GOT3 (cell line): ENCODE data around the gene RPL5.

Experiments
- DNase-seq: peaks from one replicate; lab custom pipeline; 2025; ENCODE audit warnings: mixed read lengths; lab: John Stamatoyannopoulos, UW

Gene RPL5

GRCh38 chr1:92855236-92855635 lies 23.4 kb downstream of the RPL5 start:
- no peak for DNase-seq

GRCh38 chr1:92857817-92858216 lies 26.0 kb downstream of the RPL5 start:
- no peak for DNase-seq

- no peak for DNase-seq
These were observed 26.9 kb downstream of the RPL5 start for GRCh38 chr1:92858564-92859399.

GRCh38 chr1:92859400-92860039 lies 27.7 kb downstream of the RPL5 start:
- no peak for DNase-seq

GRCh38 chr1:92862605-92863004 lies 30.8 kb downstream of the RPL5 start:
- no peak for DNase-seq

GRCh38 chr1:92864131-92864530 lies 32.3 kb downstream of the RPL5 start:
- DNase-seq = no peak

- DNase-seq = no peak
These were observed 38.8 kb downstream of the RPL5 start for GRCh38 chr1:92870591-92870990.

GRCh38 chr1:92872719-92873118 lies 40.9 kb downstream of the RPL5 start:
- no peak for DNase-seq

- no peak for DNase-seq
These were observed 43.1 kb downstream of the RPL5 start for GRCh38 chr1:92874987-92875386.

GRCh38 chr1:92876351-92876750 lies 44.5 kb downstream of the RPL5 start:
- no peak for DNase-seq

GRCh38 chr1:92877081-92877711 lies 45.4 kb downstream of the RPL5 start:
- DNase-seq = no peak

- DNase-seq = no peak
These were observed 46.0 kb downstream of the RPL5 start for GRCh38 chr1:92877792-92878191.

- no peak for DNase-seq
These were observed 47.6 kb downstream of the RPL5 start for GRCh38 chr1:92879316-92879968.

- DNase-seq = no peak
These were observed 49.6 kb downstream of the RPL5 start for GRCh38 chr1:92881391-92881790.

GRCh38 chr1:92882819-92883218 lies 51.0 kb downstream of the RPL5 start:
- DNase-seq = no peak

- DNase-seq = no peak
These were observed 51.5 kb downstream of the RPL5 start for GRCh38 chr1:92883297-92883696.

GRCh38 chr1:92884195-92884594 lies 52.4 kb downstream of the RPL5 start:
- DNase-seq = no peak

- no peak for DNase-seq
These were observed 55.1 kb downstream of the RPL5 start for GRCh38 chr1:92886886-92887419.

- DNase-seq = no peak
These were observed 55.6 kb downstream of the RPL5 start for GRCh38 chr1:92887465-92887864.
